HEK293 (cell line): ENCODE measurements around the gene TMOD2.

ENCODE experiments used
- CTCF ChIA-PET: fragments of 350-600 bp; formaldehyde crosslinking; extraction: SDS; loops from one replicate; lab custom pipeline; 2021; ENCODE audit warnings: antibody characterized with exemption; lab: Yijun Ruan, JAX
- POLR2A ChIA-PET: fragments of 300-600 bp; formaldehyde crosslinking; extraction: SDS; loops from one replicate; lab custom pipeline; 2020; ENCODE audit warnings: antibody characterized with exemption, inconsistent platforms; lab: Yijun Ruan, JAX
- H3K27ac ChIP-seq: fragments of 200-500 bp; sonication (Bioruptor generic); 2 replicates; pipeline ENCODE4 v1.5.1; 2014; ENCODE audit warnings: low read depth, low read length, control low read depth, inconsistent platforms; ENCODE audit errors: extremely low read depth
- H3K36me3 ChIP-seq, 2 experiments: fragments of 200-500 bp in 1 of 2; sonication (Bioruptor generic) in 1 of 2; 1 replicate in 1 of 2; 2 replicates in 1 of 2; pipeline ENCODE4 v1.5.1; 2014 to 2017; ENCODE audit warnings: inconsistent platforms in 2 of 2, low read length in 2 of 2; ENCODE audit not compliant: control insufficient read depth in 2 of 2, insufficient read depth in 1 of 2
- H3K4me1 ChIP-seq: fragments of 200-500 bp; sonication (Bioruptor generic); 2 replicates; pipeline ENCODE4 v1.5.1; 2014; ENCODE audit warnings: mild to moderate bottlenecking, low read length, inconsistent platforms; ENCODE audit not compliant: control insufficient read depth, insufficient read depth
- H3K4me3 ChIP-seq: 2 replicates; pipeline ENCODE4 v1.5.1; 2011; ENCODE audit warnings: low read depth, mild to moderate bottlenecking, control low read depth, low read length, moderate library complexity
- H3K9me3 ChIP-seq: fragments of 200-500 bp; sonication (Bioruptor generic); 2 replicates; pipeline ENCODE4 v1.5.1; 2014; ENCODE audit warnings: low read depth, low read length, inconsistent platforms; ENCODE audit not compliant: control insufficient read depth, insufficient read depth
- BCL6B ChIP-seq: fragments of 450-650 bp; formaldehyde crosslinking; IDR thresholded peaks from 2 replicates; pipeline ENCODE4 v1.5.1; 2017; ENCODE audit warnings: missing biosample characterization, missing genetic modification characterization
- HIC1 ChIP-seq: fragments of 450-650 bp; formaldehyde crosslinking; IDR thresholded peaks from 2 replicates; pipeline ENCODE4 v1.5.1; 2016; ENCODE audit warnings: missing biosample characterization, missing genetic modification characterization
- SALL2 ChIP-seq: fragments of 450-650 bp; formaldehyde crosslinking; IDR thresholded peaks from 2 replicates; pipeline ENCODE4 v1.5.0; 2017; ENCODE audit warnings: missing biosample characterization, mild to moderate bottlenecking, missing genetic modification characterization, borderline replicate concordance
- SCRT2 ChIP-seq: fragments of 450-650 bp; formaldehyde crosslinking; IDR thresholded peaks from 2 replicates; pipeline ENCODE4 v1.5.1; 2016; ENCODE audit warnings: missing biosample characterization, missing genetic modification characterization
- ZBTB11 ChIP-seq: fragments of 450-650 bp; formaldehyde crosslinking; conservative IDR thresholded peaks from 2 replicates; pipeline ENCODE4 v1.5.1; 2016; ENCODE audit warnings: low read depth, missing biosample characterization, missing genetic modification characterization
- ZNF132 ChIP-seq: fragments of 450-650 bp; formaldehyde crosslinking; IDR thresholded peaks from 2 replicates; pipeline ENCODE4 v1.5.1; 2017; ENCODE audit warnings: missing biosample characterization, missing genetic modification characterization, borderline replicate concordance
- ZNF174 ChIP-seq: fragments of 450-650 bp; formaldehyde crosslinking; IDR thresholded peaks from 2 replicates; pipeline ENCODE4 v1.5.0; 2017; ENCODE audit warnings: missing biosample characterization, mild to moderate bottlenecking, missing genetic modification characterization
- ZNF214 ChIP-seq: fragments of 450-650 bp; formaldehyde crosslinking; IDR thresholded peaks from 2 replicates; pipeline ENCODE4 v1.5.1; 2017; ENCODE audit warnings: missing biosample characterization, mild to moderate bottlenecking, missing genetic modification characterization, borderline replicate concordance
- ZNF221 ChIP-seq: fragments of 450-650 bp; formaldehyde crosslinking; IDR thresholded peaks from 2 replicates; pipeline ENCODE4 v1.5.1; 2017; ENCODE audit warnings: missing biosample characterization, missing genetic modification characterization, borderline replicate concordance
- ZNF274 ChIP-seq, 2 experiments: fragments of 200-500 bp in 1 of 2; fragments of 450-650 bp in 1 of 2; sonication (Bioruptor generic) in 1 of 2; formaldehyde crosslinking in 1 of 2; IDR thresholded peaks; 2 replicates each; pipeline versions ENCODE4 v1.5.1 to v1.6.1; 2014 to 2016; ENCODE audit warnings: borderline replicate concordance in 1 of 2, inconsistent platforms in 1 of 2, low read length in 1 of 2, missing biosample characterization in 1 of 2, missing genetic modification characterization in 1 of 2
- ZNF280C ChIP-seq: fragments of 450-650 bp; formaldehyde crosslinking; IDR thresholded peaks from 2 replicates; pipeline ENCODE4 v1.5.1; 2016; ENCODE audit warnings: missing biosample characterization, missing genetic modification characterization
- ZNF280D ChIP-seq: fragments of 450-650 bp; formaldehyde crosslinking; IDR thresholded peaks from 2 replicates; pipeline ENCODE4 v1.5.1; 2016; ENCODE audit warnings: missing biosample characterization, missing genetic modification characterization
- ZNF366 ChIP-seq: fragments of 450-650 bp; formaldehyde crosslinking; conservative IDR thresholded peaks from 2 replicates; pipeline ENCODE4 v1.5.1; 2016; ENCODE audit warnings: missing biosample characterization, missing genetic modification characterization
- ZNF416 ChIP-seq: fragments of 450-650 bp; formaldehyde crosslinking; IDR thresholded peaks from 2 replicates; pipeline ENCODE4 v1.5.1; 2016; ENCODE audit warnings: missing biosample characterization, missing genetic modification characterization
- ZNF423 ChIP-seq: fragments of 450-650 bp; formaldehyde crosslinking; IDR thresholded peaks from 2 replicates; pipeline ENCODE4 v1.5.1; 2016; ENCODE audit warnings: missing biosample characterization, missing genetic modification characterization
- ZNF488 ChIP-seq: fragments of 450-650 bp; formaldehyde crosslinking; IDR thresholded peaks from 2 replicates; pipeline ENCODE4 v1.5.1; 2016; ENCODE audit warnings: missing biosample characterization, missing genetic modification characterization
- ZNF621 ChIP-seq: fragments of 450-650 bp; formaldehyde crosslinking; IDR thresholded peaks from 2 replicates; pipeline ENCODE4 v1.5.1; 2017; ENCODE audit warnings: missing biosample characterization, missing genetic modification characterization
- ZNF707 ChIP-seq: fragments of 450-650 bp; formaldehyde crosslinking; IDR thresholded peaks from 2 replicates; pipeline ENCODE4 v1.5.1; 2016; ENCODE audit warnings: missing biosample characterization, missing genetic modification characterization
- ZNF777 ChIP-seq: fragments of 450-650 bp; formaldehyde crosslinking; IDR thresholded peaks from 2 replicates; pipeline ENCODE4 v1.5.1; 2017; ENCODE audit warnings: missing biosample characterization, missing genetic modification characterization, borderline replicate concordance
- ZSCAN16 ChIP-seq: fragments of 450-650 bp; formaldehyde crosslinking; IDR thresholded peaks from 2 replicates; pipeline ENCODE4 v1.5.1; 2016; ENCODE audit warnings: missing biosample characterization, missing genetic modification characterization

TMOD2 gene

GRCh38 chr15:51802593-51802992, 51.2 kb downstream of the TMOD2 start:
- Histone ChIP-seq H3K27ac (no peak overlapping the region), H3K36me3 (peaks cover 0 to 22% of the 10 kb centered on the region in 2 experiments; a peak in 1 of 3 replicates), H3K4me3 (no peak overlapping the region), H3K4me1 (no peaks in the 10 kb centered on the region), H3K9me3 (no peaks in the 10 kb centered on the region)
- CTCF ChIA-PET: interaction anchor here (0.6 kb wide), 1 partner anchor 26 kb away, joined by 3 read pairs; no protein-coding TSS in a partner anchor
- no peak for TF ChIP-seq BCL6B
- TF ChIP-seq ZNF221 (tag by site-specific recombination): no peak
- no peak for TF ChIP-seq ZNF174
- TF ChIP-seq HIC1 (tag by site-specific recombination): no peak
- no peak for TF ChIP-seq ZNF214
- TF ChIP-seq ZNF707 (tag by site-specific recombination): no peak
- TF ChIP-seq ZNF280D (tag by site-specific recombination): no peak
- TF ChIP-seq ZNF132: no peak
- no peak for TF ChIP-seq ZNF366
- TF ChIP-seq ZNF777: no peak
- TF ChIP-seq ZNF621 (tag by site-specific recombination): no peak
- POLR2A ChIA-PET: no interaction called here

GRCh38 chr15:51803965-51804364, 52.6 kb downstream of the TMOD2 start:
- H3K4me3 ChIP-seq: no peak overlapping the region
- no peaks in the 10 kb centered on the region for H3K9me3 ChIP-seq
- H3K27ac ChIP-seq: no peak overlapping the region
- peaks cover 0 to 14% of the 10 kb centered on the region in 2 experiments; a peak in 1 of 3 replicates for H3K36me3 ChIP-seq
- POLR2A ChIA-PET: no interaction called here
- no peaks in the 10 kb centered on the region for H3K4me1 ChIP-seq
- CTCF ChIA-PET: no interaction called here
- TF ChIP-seq ZNF280C (tag by site-specific recombination) (no peak), ZNF274 (IDR thresholded peaks at IDR 0.05; ENCODE audit: low read length) (no peak), ZNF274 (tag by site-specific recombination; IDR thresholded peaks at IDR 0.05; ENCODE audit: borderline replicate concordance) (no peak), SALL2 (tag by site-specific recombination) (no peak), ZNF488 (tag by site-specific recombination) (no peak), ZBTB11 (tag by site-specific recombination) (no peak), ZSCAN16 (tag by site-specific recombination) (no peak), ZNF416 (no peak), ZNF423 (tag by site-specific recombination) (no peak), SCRT2 (tag by site-specific recombination) (no peak)
